Activated naive CD8-positive, alpha-beta T cell (primary cell): Measurements from ENCODE around the gene RARRES1.

Experiments
- H3K27ac Mint-ChIP-seq: one replicate; pipeline ENCODE4 v1.8.0; 2021; ENCODE audit warnings: mixed read lengths
- H3K27me3 Mint-ChIP-seq: one replicate; pipeline ENCODE4 v1.8.0; 2021; ENCODE audit warnings: mixed read lengths
- H3K36me3 Mint-ChIP-seq: one replicate; pipeline ENCODE4 v1.8.0; 2021; ENCODE audit warnings: mixed read lengths
- H3K4me1 Mint-ChIP-seq: one replicate; pipeline ENCODE4 v1.8.0; 2021; ENCODE audit warnings: low read depth, mixed read lengths
- H3K4me3 Mint-ChIP-seq: one replicate; pipeline ENCODE4 v1.8.0; 2021; ENCODE audit warnings: mild to moderate bottlenecking, mixed read lengths
- H3K9me3 Mint-ChIP-seq: one replicate; pipeline ENCODE4 v1.8.0; 2021; ENCODE audit warnings: low read depth, mixed read lengths

Gene RARRES1

DNA sequence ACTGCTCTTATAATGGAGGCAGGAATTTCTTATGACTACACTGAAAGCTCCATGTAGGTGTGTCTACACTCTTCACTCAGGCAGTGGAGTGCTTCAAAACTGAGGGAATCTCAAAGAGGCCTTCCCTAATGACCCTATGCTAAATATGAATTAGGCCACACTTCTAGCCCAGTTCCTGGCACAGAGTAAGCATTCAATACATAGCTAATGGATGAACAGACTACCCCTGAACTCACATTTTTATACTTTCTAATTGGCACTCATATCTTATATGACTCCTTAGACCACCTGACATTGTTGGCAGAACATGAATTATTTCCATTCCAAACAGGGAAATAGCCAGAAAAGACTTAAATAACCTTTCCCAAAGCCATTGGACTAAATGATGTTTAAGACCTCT, 3.4 kb downstream of the RARRES1 start:
- Mint-ChIP-seq H3K27me3 (peaks cover 2% of the 10 kb centered on the region), H3K9me3 (no peaks in the 10 kb centered on the region), H3K4me3 (no peak overlapping the region), H3K4me1 (peaks cover 20% of the 10 kb centered on the region), H3K27ac (no peak overlapping the region), H3K36me3 (no peaks in the 10 kb centered on the region)

DNA sequence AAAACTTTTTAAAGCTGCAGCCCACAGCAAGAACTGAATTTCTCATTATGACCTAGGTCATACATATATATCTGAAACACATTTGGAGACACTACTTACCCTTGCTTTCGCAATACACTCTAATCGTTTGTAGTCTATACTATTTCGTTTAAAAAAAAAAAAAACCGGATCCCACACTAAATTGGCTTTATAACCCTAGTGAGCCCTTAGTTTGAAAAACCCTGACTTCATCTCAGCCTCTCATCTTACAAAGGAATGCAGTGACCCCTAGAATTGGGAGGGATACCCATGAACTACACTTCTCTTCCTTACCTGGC, 4.2 kb downstream of the RARRES1 start:
- Mint-ChIP-seq H3K27ac (no peak overlapping the region), H3K4me1 (peaks cover 25% of the 10 kb centered on the region)

DNA sequence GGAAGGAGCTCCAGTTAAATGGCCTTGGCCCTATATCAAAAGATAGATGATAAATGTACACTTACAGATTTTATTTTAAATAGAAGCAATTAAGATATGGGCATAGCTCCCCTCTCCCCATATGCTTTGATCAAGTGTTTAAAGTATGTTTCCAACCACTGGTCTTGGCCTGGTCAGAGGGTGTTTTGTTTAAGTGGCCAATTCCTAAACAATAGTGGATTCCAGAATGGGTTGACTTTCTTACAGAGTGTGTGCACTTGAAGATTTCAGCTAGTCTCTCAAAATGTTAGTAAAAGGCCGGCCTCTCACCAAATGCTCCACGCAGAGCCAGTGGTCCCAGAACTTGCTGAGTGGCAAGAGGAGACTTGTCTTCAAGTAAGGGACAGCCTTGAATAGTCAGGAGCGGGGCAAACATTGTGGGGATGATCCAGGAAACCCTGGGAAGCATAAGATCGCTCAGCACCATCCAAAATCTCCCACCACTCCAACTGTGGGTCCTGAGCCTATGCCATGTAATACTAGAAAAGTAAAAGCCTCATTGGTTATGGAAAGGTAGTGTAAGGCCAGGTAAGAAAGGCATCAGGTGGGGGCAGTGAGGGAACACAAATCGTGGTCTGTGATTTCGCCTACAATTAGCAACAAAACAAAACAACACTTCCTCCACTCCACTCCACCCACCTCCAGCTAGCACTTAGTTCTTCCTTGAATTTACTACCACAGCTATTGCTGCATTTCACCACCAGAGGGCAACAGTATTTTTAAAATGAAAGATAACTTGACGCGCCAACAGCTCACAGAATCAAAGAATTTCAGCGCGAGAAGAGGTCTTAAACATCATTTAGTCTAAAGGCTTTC, 4.8 kb downstream of the RARRES1 start:
- no peaks in the 10 kb centered on the region for H3K9me3 Mint-ChIP-seq
- H3K4me3 Mint-ChIP-seq = peak overlapping the region; percentile 51
- H3K4me1 Mint-ChIP-seq = peaks cover 28% of the 10 kb centered on the region
- H3K27ac Mint-ChIP-seq = peak overlapping the region; percentile 81
- H3K36me3 Mint-ChIP-seq = no peaks in the 10 kb centered on the region
- peaks cover 2% of the 10 kb centered on the region for H3K27me3 Mint-ChIP-seq

More for the DNA sequence above, 4.2 kb downstream of the RARRES1 start:
- peaks cover 2% of the 10 kb centered on the region for H3K27me3 Mint-ChIP-seq
- no peaks in the 10 kb centered on the region for H3K9me3 Mint-ChIP-seq
- no peaks in the 10 kb centered on the region for H3K36me3 Mint-ChIP-seq
- peak overlapping the region; percentile 51 for H3K4me3 Mint-ChIP-seq

DNA sequence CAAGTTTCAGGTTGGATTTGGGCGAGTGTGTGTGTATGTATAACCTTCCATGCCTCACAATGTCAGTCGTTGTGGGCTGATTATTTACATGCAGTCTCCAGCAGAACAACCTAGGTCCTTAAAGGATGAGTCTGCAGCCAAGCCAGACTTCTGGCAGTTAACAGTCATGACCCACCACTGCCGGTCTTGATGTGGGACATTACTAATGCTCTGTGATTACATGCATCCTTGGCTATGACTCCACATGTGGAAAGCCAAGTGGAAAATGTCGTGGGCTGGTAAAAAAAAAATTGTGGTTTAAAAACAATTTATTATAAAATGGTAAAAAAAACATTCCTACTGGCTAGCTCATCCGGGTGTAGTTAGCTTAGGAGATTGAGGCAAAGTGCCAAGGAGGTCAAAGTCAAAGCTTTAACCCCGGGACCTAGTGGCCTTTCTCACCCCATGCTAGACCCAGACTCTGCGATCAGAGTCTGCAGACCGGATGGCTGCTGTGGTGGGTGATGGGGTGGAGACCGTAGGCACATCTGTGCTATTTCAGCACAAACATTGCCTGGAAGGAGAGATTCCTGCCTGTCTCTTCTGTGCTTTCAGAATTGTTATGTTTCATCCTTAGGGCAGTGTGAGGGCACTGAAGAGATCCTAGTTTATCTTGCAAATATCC, 6.8 kb downstream of the RARRES1 start:
- no peak overlapping the region for H3K4me3 Mint-ChIP-seq
- no peaks in the 10 kb centered on the region for H3K36me3 Mint-ChIP-seq
- H3K9me3 Mint-ChIP-seq = no peaks in the 10 kb centered on the region
- H3K27ac Mint-ChIP-seq = peak overlapping the region; percentile 35
- peaks cover 2% of the 10 kb centered on the region for H3K27me3 Mint-ChIP-seq
- H3K4me1 Mint-ChIP-seq = peaks cover 38% of the 10 kb centered on the region

DNA sequence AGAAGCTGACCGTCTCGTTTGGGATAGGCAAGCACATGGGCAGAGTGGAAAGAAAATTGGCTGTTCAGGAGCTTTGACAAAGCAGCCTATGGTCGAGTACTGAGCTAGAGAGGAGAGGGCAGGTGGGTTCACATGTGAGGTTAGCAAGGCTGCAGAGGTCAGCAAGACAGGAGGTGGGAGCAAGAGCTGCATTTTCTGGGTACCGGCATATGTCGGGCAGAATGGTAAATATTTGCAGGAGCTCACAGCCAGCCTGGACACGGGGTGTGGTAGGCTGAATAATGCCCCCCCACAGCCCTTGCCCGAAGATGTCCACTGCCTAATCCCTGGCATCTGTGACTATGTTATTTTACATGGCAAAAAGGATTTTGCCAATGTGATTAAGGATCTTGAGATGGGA, 8.3 kb downstream of the RARRES1 start:
- Mint-ChIP-seq H3K4me3 (no peak overlapping the region), H3K9me3 (no peaks in the 10 kb centered on the region), H3K36me3 (no peaks in the 10 kb centered on the region), H3K4me1 (peaks cover 42% of the 10 kb centered on the region), H3K27ac (no peak overlapping the region), H3K27me3 (no peaks in the 10 kb centered on the region)

DNA sequence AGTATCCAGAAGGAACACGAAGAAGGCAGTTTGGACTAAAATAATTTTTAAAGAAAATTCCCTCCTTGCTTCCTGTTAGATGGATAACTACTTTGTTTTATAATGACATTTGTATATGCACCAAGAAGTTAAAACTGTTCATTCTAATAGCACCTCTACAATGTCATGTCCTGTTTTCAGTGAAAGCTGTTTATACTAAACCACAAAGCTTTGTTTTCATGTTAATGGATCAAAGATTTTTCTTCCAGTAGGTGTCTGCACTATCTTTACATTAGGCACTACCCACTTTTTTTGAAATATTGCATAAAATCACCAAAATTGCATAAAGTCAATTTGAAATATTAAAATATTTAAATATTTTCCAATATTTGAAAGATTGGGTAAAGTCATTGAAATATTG, 10.1 kb downstream of the RARRES1 start:
- Mint-ChIP-seq H3K36me3 (no peaks in the 10 kb centered on the region), H3K27ac (no peak overlapping the region), H3K4me3 (no peak overlapping the region), H3K9me3 (no peaks in the 10 kb centered on the region), H3K4me1 (peaks cover 32% of the 10 kb centered on the region), H3K27me3 (no peaks in the 10 kb centered on the region)

DNA sequence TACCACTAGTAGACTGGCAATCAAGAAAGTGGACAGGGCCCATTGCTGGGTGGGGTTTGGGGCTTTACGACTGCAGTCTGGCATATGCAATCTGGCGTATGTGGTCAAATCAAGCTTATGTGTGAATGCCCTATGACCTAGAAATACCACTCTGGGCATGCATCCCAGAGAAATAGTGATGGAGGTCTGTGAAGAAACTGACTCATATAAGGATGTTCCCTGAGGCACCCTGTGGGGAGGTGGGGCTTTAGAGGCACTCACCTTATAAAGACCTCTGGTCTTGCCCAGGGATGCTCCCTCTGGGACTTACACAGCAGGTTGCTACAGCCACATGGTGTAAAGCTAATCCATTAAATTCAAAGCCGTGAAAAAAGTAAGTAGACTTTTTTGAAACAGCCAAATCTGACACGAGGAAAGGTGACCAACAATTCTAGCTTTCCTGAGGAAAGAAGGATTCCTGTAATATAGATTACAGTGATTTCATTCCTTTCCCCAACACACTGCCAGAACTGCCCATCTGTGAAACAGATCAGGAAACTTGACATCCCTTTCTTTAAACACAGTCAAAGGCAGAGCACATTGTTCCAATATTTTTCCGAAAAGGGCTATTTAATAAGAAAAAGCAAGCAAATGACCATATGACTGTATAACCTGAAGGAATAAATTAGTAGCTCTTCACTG, 13.6 kb downstream of the RARRES1 start:
- no peaks in the 10 kb centered on the region for H3K9me3 Mint-ChIP-seq
- H3K27ac Mint-ChIP-seq = no peak overlapping the region
- H3K4me1 Mint-ChIP-seq = peaks cover 28% of the 10 kb centered on the region
- no peak overlapping the region for H3K4me3 Mint-ChIP-seq
- no peaks in the 10 kb centered on the region for H3K27me3 Mint-ChIP-seq
- H3K36me3 Mint-ChIP-seq = peaks cover 5% of the 10 kb centered on the region

DNA sequence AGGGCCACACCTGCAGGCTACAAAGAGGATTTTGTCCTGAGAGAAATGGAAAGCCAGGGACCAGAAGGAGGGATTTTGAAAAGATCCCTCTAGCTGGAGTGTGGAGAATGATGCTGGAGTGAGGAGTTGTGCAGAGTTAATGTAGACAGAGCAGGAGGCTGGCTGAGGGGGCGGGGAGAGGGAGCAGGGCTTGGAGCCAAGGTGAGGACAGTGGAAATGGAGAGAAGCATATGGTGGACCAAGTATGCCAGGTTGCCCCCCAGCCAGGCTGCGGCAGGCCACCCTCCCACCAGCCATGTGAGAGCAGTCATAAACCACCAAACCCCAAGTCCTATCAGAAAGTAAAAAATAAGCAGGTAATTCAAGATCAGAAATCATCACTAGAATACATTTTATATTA, 14.7 kb downstream of the RARRES1 start:
- Mint-ChIP-seq H3K9me3 (no peaks in the 10 kb centered on the region), H3K4me1 (peaks cover 26% of the 10 kb centered on the region), H3K27ac (no peak overlapping the region), H3K36me3 (peaks cover 11% of the 10 kb centered on the region), H3K4me3 (no peak overlapping the region), H3K27me3 (no peaks in the 10 kb centered on the region)

DNA sequence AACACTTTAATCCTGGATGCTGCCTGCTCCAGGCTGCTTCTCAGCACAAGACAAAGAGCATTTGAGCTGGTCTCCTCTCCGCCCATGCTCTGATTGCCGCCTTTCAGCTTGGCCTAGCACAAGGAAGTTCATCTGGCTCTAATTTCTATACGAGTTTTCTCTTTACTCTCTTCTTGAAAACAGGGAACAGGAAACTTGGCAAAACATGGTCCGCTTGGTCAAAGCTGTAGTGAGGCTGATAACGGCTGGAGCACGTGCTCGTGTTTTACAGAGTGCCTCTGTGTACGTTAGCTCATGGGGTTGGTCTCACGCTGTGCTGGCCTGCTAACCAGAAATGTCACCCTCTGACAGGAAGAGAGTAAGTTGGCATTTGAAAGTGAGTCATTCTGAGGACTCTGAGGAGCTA, 19.2 kb downstream of the RARRES1 start:
- Mint-ChIP-seq H3K4me1 (peaks cover 6% of the 10 kb centered on the region), H3K36me3 (peaks cover 26% of the 10 kb centered on the region), H3K27ac (no peak overlapping the region), H3K9me3 (no peaks in the 10 kb centered on the region), H3K27me3 (no peaks in the 10 kb centered on the region), H3K4me3 (no peak overlapping the region)

DNA sequence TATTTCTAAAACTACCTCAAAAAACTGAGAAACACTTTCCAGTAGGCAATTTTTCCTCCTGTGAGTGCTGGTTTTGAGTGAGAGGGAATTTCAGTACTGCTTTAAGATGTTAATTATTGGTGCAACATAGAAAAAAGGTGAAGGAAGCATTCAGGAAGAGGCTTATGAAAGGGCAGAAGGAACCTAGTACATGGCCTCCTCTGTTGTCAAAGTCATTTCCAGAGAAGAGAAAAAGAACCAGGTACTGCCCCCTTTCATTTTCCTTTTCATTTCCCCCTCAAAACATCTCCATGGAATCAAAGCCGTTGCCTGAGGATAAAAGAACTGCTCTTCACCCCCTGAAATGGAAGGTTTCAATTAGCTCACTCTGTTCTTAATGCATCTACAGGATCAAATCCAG, 19.8 kb downstream of the RARRES1 start:
- H3K9me3 Mint-ChIP-seq = no peaks in the 10 kb centered on the region
- H3K27ac Mint-ChIP-seq = no peak overlapping the region
- H3K4me1 Mint-ChIP-seq = peaks cover 6% of the 10 kb centered on the region
- no peak overlapping the region for H3K4me3 Mint-ChIP-seq
- H3K27me3 Mint-ChIP-seq = no peaks in the 10 kb centered on the region
- peaks cover 27% of the 10 kb centered on the region for H3K36me3 Mint-ChIP-seq

DNA sequence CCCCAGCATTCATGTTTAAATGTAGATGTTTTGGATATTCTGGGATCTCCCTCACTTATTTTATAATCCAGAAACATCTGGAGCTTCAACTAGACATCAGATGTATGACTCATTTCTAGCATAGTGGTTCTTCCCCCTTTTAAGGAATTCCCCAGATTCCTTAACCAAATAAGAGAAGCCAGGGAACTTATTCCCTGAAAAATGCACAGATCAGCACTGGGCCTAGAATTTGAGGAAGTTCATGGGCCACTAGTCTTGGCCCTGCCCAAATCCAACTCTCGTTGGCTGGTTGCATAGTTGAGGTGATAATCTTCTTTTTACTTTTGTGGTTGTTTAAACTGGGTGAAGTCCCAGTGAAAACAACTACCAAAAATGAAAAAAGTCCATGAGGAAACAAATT, 20.4 kb downstream of the RARRES1 start:
- no peaks in the 10 kb centered on the region for H3K27me3 Mint-ChIP-seq
- H3K27ac Mint-ChIP-seq = no peak overlapping the region
- H3K36me3 Mint-ChIP-seq = peaks cover 31% of the 10 kb centered on the region
- no peak overlapping the region for H3K4me3 Mint-ChIP-seq
- H3K4me1 Mint-ChIP-seq = peaks cover 6% of the 10 kb centered on the region
- no peaks in the 10 kb centered on the region for H3K9me3 Mint-ChIP-seq

DNA sequence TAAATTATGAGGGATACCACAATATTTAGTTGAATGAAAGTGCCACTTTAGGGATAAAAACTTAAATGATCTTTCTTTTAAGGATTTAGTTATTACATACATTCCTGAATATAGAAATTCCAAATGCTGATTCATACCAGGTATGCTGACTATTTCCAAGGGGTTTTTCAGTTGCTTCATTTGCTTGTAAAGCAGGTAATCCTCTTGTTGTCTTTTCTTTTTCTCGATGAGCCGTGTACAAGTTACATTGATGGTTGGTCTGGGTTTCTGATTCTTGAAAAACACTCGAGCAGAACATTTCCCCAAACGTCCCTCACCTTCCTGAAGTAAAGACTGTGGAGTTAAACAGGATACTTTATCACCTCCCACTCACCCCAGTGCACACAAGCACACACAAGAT, 21.7 kb downstream of the RARRES1 start:
- no peaks in the 10 kb centered on the region for H3K27me3 Mint-ChIP-seq
- H3K36me3 Mint-ChIP-seq = peaks cover 35% of the 10 kb centered on the region
- H3K27ac Mint-ChIP-seq = no peak overlapping the region
- peaks cover 6% of the 10 kb centered on the region for H3K4me1 Mint-ChIP-seq
- no peak overlapping the region for H3K4me3 Mint-ChIP-seq
- H3K9me3 Mint-ChIP-seq = no peaks in the 10 kb centered on the region

DNA sequence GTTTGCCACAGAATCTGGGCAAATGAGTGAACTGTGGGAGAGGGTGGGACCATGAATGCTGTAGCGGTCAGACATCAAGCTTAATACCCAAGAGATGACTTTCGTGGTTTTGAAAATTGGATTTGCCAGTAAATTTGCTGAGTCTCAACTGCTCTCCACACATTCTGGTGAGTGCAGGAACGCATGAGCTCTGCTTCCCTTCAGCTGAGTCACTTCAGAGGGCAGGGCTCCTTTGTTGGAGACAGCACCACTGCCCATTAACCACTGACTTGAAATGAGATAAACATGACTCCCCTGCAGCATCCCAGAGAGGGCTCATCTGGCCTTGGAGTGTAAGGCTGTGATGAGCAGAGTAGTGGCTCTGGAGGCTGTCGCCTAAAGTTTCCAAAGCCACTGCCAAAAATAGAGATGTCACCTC, 22.6 kb downstream of the RARRES1 start:
- Mint-ChIP-seq H3K27ac (no peak overlapping the region), H3K4me1 (peaks cover 6% of the 10 kb centered on the region), H3K27me3 (no peaks in the 10 kb centered on the region), H3K9me3 (no peaks in the 10 kb centered on the region), H3K4me3 (no peak overlapping the region), H3K36me3 (peaks cover 35% of the 10 kb centered on the region)

DNA sequence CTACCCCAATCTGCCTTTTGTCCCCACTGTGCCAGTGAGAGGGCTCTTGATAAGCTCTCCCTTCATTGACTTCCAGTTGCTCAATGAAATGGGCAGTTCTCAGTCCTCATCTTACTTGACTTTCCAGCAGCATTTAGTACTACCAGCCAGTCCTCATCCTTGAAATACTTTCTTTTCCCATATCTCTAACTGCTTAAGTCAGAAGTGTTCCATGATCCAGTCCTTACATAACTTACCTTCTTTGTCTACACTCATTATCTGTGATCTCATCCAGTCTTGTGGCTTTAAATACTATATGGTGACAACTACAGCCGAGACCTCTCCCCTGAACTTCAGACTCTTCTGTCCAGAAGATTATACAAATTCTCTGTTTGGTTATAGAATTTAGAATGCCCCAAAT, 28.7 kb downstream of the RARRES1 start:
- no peaks in the 10 kb centered on the region for H3K27me3 Mint-ChIP-seq
- peaks cover 24% of the 10 kb centered on the region for H3K36me3 Mint-ChIP-seq

DNA sequence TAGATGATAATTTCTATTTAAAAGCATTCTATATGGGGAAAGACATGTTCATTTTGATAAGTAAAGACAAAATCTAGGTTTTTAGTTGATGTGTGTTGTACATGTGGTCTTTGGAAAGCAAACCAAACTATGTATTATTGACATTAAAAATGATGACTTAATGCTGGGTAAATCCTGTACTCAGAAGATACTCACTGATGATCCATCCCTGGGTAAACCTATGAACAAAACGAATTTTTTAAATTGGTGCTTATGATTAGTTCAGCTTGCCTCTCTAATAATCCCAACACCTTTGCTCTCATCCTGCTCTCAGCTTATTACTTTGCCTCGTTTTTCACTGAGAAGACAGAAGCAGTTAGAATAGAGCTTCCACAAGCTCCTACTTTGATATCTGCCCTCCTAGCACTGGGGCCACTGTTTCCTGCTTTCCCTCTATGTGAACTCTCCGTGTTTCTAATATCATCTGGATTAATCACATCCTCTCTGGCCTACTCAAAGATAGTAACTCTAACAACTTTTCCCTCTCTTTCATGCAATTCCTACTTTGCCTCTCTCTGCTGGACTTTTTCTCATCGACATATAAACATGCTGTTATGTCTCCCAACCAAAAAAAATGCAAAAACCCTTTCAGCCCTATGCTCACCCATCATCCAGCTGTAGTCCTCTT, 29.3 kb downstream of the RARRES1 start:
- H3K4me3 Mint-ChIP-seq = no peak overlapping the region
- no peak overlapping the region for H3K27ac Mint-ChIP-seq
- H3K9me3 Mint-ChIP-seq = no peaks in the 10 kb centered on the region

More for the DNA sequence above, 28.7 kb downstream of the RARRES1 start:
- no peaks in the 10 kb centered on the region for H3K9me3 Mint-ChIP-seq
- H3K27ac Mint-ChIP-seq = no peak overlapping the region
- no peak overlapping the region for H3K4me3 Mint-ChIP-seq
- H3K4me1 Mint-ChIP-seq = peaks cover 9% of the 10 kb centered on the region

More for the DNA sequence above, 29.3 kb downstream of the RARRES1 start:
- peaks cover 9% of the 10 kb centered on the region for H3K4me1 Mint-ChIP-seq
- no peaks in the 10 kb centered on the region for H3K27me3 Mint-ChIP-seq
- peaks cover 20% of the 10 kb centered on the region for H3K36me3 Mint-ChIP-seq
